DMS153 treated with DMSO at 0.1 percent for 48 hours (cell line): Measurements from ENCODE around the gene CHD5.

Source experiments
- DNase-seq: peaks from one replicate; lab custom pipeline; 2025; ENCODE audit not compliant: unreplicated experiment; lab: John Stamatoyannopoulos, UW

Gene CHD5

DNA sequence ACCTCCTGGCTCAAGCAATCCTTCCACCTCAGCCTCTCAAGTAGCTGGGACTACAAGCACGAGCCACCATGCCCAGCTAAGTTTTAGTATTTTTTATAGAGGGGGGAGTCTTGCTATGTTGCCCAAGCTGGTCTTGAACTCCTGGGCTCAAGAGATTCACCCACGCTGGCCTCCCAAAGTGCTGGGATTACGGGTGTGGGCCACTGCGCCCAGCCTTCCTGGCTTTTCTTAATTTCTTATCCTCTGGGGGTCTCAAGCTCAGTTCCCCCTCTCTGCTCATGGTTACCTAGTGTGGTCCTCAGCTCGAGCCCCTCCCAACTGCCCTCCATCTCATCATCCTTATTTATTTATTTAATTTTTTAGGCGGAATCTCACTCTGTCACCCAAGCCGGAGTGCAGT is 22.1 kb upstream of the CHD5 start:
- DNase-seq = no peak

DNA sequence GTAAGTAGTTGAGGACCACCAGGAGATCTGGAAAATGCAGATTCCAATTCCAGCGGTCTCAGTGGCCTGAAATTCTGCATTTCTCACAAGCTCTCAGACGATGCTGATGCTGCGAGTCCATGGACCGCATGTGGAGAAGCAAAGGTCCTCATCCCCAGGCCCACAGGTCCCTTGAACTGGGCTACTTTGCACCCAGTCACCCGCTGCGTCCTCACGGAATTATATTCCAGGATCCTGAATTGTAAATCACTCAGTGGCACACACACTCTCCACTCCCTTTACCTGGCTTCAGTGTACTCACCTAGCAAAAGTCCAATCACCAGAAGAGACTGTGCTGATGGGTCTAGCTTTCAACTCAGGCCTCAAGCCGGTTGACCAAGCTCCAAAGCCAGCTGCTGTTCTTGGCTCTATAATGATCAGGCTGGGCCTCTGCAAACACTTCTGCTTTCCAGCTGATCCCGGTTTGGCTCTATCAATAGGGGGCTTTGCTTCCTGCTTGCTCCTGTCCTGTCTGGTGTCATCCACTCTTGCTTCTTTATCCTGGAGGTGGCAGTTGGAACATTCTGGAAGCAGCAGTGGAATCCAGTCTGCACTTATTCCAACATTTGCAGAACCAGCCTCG is 20.2 kb upstream of the CHD5 start:
- no peak for DNase-seq

DNA sequence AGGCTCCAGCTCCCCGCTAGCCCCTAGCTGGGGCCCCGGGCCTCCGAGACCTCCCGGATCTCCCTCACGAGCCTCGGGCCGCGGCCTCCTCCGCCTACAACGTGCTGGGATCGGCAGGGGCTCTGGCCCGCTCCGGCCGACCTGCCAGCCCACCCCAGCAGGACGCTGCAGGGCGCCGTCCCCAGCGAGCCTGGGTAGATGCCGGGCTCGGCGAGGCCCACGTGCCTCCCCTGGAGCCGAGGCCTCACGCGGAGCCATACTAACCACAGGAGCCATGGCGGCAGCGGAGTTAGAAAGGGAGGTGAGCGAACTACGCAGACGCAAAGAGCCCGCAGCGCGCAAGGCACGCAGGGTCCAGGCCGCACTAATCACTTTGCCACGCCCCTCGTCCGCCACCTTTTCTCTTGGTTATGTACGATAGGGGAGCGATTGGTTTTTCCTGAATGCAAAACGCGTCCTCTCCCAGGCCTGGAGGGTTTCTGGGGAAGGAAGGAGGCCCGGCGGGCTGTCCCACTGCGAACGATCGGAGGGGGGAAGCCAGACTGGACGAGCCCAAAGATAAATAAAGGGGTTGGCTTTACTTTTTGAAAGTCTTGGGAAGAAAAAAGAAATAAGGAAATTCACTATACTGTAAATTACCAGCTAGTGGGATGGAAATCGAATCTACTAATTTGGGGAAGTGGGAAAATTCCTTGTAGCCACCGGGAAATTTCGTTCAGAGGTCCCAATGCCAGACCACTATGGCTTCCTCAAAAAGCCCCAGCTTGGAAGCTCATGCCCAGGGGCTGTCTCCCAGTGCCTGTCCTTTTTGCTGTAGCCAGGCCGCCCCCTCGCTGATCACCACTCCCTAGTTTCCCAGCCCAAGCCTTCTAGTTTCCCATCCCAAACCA is 19.4 kb upstream of the CHD5 start, which contains the start of gene RPL22:
TSS of gene RPL22 (minus strand) at position 298 of the 890 bp plus-strand sequence. CDS start at position 276, 22 bp downstream.
- DNase-seq = peak; percentile 98

DNA sequence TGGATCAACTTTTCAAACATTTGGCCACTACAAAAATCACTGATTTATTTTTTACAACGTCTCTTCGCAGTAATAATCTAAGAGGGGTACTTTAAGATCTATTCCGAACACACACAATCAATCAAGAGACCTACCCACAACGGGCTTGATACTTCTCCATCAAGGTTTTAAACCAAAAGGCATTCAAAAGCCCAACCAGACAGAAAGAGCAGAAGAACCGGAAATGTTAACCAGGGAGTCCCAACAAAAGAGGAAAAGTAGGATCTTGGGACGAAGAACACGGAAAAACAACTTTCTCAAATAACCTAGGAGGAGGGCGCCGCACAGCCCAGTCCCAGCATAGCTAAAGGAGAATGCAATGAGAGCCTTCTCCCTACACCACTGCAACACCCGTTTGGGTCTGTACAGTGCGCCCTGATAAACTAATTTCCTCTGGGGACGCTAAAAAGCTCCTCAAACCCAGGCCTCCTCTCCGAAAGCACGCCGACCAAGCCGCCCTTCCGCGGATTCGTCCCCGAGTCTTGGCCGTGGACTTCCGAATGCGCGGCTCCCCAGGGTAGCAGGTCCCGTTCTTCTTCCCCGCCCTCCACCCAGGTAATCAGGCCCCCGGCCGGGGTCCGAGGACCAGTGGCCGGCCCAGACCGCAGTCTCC is 18.7 kb upstream of the CHD5 start:
- DNase-seq = no peak

DNA sequence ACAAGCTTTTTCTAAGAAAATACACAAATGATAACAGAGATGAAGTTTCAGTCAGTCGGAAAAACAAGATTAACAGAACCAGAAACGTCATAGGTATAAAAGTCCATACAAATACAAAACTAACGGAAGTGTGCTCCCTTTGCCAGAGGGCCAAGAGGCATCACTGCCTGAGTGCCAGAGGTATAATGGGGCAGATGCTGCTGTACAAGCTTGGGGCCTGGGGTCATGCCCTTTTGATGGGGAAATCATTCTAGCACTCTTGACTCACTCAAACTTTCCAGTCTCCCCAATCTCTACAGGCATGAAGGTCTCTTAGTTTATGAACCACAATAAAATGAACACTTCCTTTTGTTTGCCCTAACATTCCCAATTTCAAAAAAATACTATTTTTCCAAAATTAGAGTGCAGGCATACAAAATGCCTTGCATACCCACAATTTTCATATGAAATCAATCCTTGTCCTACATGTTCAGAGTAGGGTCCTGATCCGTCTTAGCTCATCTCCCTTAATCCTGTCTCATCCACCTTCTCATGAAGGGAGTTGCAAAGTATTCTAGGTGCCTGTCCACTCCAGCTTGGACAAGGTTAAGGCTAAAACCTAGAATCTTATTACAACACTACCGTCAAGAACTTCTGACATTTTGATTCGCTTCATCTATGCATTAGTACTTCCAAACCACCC is 17.8 kb upstream of the CHD5 start:
- DNase-seq = no peak

DNA sequence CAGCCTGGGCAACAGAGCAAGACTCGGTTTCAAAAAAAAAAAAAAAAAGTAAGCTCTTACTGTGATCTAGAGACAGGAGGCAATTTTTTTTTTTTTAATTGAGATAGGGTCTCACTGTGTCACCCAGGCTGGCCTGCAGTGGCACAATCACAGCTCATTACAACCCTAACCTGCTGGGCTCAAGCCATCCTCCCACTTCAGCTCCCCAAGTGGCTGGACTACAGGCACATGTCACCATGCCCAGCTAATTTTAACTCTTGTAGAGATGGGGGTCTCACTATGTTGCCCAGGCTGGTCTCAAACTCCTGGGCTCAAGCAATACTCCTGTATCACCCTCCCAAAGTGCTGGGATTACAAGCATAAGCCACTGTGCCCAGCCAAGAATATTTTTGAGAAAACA is 11.8 kb upstream of the CHD5 start:
- no peak for DNase-seq

DNA sequence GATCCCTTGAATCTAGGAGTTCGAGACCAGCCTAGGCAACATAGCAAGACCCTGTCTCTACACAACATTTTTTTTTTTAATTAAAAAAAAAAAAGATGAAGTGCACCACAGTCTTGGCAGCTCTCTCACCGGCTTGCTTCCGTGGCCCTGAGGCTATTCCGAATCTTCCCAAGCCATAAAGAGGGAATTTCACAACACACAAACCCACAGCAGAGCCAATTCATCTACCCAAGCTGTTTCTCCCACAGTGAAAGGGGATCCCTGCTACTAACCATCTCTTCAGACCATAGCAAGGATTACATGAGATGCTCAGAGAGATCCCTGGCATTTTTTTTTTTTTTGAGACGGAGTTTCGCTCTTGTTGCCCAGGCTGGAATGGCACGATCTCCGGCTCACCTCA is 8.3 kb upstream of the CHD5 start:
- no peak for DNase-seq

DNA sequence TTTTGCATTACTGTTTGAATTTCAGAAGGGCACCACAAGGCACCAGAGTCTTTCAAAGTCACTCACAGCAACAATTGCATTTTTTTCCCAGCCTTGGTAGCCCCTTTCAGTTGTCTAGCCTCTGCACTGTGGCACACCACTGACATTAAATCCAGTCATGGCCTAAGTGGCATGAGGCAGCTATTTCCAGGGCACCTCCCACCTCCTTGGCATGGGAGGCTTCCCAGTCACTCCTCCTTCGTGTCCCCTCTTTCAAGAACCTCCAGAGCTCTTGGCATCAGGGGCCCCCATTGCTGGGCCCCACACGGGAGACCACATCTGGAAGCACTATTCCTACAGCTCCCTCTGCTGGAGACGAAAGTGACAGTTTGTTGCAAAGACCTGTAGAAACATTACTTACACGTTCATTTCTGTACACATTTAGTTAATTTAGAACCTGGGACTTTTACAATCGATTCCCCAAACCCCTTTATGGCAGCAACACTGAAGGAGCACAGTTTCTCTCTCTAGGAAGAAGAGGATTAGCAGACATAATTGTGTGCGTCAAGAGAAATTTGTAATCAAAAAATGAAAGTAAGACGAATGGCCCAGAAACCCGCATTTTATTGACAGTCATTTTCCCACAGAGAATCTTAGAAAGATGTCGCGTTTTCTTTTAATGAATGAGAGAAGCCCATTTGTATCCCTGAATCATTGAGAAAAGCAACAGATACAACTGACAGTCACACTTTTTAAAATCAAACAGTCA is 5.7 kb upstream of the CHD5 start:
- DNase-seq = no peak

DNA sequence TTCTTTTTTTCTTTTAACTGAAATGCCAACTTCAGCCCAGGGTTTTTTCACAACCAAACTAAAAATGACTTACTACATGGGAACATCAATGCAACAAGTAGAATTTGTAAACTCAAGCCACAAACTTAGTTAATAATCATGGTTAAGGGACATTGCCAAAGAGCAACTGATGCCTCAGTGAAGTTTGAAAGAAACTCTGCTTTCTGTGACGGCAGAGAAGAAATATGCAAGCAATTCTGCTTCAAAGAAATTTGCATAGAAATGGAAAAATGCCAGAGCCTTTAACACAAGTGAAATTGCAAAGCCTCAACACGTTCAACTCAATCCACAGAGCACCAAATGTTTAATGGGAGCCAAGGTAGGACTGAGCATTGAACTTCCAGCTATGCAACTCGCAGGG is 5.0 kb upstream of the CHD5 start:
- no peak for DNase-seq

DNA sequence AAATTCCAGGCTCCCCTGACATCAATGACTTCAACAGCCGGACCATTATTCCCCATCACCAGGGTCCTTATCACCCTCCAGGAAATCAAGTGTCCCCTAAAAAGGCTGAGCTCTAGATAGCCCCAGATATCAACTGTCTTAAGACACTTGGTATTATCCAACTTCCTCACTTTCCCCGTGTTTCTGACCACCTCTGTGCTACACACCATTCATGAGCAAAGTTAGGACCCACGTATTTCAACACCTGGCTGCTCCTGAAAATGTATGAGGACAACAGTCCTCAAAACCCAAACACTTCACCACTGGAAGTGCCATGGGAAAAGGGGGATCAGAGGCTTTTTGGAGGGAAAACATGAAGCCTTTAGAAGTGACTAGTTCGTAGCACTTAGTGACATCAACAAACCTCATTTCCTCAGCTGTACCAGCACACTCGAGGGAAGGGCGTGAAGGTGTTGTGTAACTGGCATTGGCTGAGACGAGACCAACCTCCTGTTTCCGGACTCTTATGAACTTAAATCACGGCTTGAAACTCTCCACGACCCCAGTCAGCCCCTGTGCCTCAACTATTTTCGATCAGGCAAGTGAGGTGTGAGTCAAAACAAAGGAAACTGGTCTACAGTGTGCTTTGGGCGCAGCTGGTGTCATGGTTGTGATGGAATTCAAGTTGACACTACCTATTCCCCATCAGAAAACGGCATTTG is 4.1 kb upstream of the CHD5 start:
- DNase-seq = no peak

DNA sequence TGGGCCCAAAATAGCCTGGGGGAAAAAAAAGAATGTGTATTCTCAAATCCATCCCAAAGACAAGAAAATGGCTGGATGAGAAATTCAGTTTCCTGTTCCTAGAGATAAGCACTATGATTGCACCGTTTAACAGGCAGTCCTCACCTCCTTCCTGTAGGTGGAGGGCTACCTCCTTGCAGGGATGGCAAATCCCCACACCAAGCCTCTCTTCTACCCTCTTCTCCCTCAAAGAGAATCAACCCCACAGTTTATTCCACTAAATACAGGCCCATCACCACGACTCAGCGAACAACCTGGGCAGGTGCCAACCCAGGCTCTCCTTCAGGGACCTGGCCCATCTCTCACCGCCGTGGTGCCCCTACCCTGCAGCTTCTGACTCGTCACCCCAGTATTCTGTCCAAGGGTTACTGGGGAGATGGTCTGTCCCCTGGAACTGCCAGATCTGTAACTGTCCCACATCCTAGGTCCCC is 3.4 kb upstream of the CHD5 start:
- DNase-seq = no peak

DNA sequence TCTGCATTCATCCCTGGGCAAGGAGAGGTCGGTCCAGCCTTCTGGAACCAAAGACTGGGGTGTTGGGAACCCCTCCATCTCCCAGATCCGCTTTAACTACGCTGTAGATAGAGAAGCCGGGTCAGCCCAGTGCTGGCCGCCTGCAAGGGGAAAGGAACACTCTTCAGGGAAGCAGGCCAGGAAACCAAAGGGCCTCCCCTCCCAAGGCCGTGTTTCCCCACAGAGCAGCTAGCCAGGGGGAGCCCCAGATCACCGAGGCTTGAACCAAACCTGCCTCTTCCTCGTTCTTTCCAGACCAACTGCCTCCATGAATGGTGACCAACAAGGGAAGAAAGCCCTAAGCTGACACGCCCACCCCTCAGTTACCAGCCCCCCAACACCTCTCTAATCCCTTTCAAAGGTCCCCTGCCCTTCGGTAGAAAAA is 1.2 kb upstream of the CHD5 start:
- DNase-seq = no peak

DNA sequence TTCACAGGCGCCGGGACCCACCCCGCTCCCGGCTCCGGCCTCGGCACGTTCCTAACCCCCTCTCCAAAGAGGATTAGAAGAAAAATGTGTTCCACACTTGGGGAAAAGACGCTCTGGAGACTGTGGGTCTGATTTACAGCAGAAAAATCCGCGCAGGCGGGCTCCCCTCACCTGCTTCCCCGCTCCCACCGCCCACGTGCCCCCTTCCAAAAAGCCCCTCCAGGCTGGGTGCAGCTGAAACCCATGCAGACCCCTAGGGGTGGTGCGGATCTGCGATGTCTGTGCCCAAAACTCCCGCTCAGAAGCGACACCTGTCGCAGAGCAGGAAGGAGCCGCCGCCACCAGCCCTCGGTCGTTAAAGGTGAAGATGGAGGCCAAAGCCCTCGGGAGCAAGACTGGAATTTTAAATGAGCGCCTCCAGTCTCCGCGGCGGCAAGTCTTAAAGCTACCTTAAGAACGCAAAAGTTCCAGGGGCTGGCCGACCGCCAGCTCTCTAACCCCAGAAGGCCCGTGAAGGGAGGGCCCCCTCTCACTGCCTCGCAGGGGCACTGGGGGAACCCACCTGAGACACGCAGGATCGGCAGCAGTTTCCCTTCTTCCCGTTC is 688 bp upstream of the CHD5 start:
- no peak for DNase-seq

DNA sequence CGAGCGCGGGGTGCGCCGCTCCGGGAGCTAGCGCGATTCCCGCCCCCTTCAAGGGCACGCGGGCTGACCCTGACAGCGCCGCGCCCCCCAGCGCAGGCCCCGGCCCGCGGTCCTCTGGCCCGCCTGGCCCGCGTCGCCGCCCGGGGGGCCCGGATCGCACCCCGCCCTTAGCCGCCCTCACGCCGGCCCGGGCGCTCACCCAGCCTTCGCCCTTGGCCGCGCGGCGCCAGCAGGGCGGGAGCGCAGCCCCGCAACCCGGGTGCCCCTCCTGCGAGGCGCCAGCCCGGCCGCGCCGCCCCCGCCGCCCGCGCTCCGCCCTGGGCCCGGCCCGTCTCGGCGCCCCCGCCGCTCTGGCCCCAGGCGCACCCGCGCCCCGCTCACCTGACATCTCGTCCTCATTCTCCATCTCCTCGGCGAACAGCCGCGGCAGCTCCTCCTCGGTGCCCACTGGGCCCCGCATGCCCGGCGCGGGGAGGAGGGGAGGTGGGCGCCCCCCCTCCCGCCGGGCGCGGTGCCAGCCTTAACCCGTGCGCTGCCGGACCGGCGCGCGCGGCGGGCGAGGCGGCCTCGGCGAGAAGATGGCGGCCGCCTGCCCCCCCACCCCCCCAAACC is 451 bp downstream of the CHD5 start:
- DNase-seq = no peak

DNA sequence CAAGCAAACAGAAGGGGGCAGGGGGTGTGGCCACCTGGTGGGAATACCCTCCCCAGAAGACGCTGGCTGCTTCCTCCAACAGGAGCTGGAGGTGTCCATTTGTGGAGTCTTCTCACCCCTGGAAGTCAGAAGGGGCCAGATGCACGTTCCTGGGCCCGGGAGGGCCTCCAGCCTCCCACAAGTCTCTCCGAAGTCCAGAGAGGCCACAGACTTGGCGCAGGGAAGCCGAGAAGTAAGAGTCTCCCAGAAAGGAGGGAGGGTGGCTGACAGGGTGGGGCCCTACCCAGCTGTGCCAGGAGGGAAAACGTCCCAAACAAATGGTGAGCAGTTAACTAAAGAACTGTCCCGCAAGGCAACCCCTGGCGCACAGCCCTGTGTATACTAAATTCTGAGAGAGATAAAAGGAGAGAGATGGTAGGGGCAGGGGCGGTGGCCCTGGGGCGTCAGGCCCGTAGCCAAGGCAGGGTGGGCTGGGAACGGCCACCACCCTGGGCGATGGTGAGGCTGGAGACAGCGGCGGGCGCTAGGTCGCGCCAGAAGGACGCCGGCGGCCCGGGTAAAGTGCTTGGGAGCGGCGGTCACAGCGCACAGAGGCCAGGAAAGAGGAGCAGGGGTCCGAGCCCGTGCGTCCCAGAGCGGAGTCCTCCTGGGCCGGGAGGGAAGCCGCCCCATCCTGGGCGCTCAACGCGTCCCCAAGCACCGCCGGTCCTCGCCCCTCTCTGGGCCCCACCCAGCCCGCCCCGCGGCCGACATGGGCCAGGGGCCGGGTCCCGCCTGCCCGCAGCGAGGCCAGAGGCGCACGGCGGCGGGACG is 1.2 kb downstream of the CHD5 start:
- DNase-seq = no peak

DNA sequence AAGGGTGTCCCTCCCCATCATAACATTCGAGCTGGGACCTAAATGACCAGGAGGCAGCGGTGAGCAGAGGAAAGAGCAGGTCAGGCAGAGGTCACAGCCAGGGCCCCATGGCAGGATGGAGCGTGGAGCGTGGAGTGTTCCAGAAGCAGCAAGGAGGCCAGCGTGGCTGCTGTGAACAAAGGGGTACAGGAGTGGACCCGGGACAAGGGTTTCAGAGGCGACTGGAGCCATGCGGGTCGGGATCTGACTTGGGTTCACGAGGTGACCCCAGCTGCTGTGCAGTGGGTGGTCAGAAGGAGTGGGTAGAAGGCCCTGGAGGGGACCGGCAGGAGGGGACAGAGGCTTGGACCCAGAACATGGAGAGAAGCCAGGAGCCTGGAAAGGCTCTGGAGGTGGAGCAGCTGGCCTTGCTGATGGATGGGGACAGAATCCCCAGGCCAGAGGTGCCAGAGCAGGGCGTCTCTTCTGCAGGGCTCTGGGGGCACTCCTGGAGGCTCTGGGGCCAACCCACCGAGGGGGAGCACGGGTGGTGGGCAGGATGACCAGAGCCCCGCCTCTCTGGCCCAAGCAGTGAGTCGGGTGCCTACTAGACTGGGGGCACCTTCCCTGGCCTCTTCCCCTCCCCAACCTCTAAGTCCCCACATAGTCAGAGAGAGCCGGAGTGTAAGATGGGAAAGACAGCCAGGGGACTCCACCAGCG is 2.3 kb downstream of the CHD5 start:
- DNase-seq = no peak

DNA sequence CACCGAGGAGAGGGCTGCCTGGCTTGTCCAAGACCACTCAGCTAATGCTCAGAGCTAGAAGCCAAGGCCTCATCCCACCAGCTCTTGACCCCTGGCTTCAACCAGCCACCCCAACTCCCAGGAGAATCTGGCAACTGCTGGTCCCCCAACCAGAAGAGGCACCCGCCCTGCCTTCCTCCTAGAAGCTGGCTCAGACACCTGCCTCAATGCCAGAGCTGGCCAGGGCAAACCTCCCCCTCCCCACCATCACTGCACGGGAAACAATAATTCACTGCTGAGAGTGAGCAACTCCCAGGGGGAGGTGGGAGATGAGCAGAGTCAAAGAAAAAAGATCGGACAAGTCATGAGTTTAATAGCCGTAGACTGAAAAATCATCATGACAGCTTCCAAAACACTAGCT is 3.3 kb downstream of the CHD5 start:
- no peak for DNase-seq

DNA sequence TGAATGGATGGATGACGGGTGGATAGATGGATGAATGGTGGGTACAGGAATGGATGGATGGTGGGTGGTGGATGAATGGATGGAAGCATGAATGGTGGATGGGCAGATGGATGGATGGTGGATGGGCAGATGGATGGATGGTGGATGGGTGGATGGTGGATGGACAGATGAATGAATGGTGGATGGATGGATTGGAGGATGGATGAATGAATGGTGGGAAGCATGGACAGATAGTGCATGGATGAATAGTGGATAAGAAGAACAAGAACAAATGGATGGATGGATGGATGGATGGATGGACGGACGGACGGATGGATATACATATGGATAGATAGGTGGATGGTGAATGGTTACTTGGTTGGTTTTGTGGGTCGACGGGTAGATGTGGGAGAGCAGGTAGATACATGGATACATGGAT is 4.7 kb downstream of the CHD5 start:
- DNase-seq = no peak
